Measurements from ENCODE around the gene FAM120A. TPM values are rescaled to one million over a fixed set of nuclear protein-coding genes. Genes with fewer than 3 reads are reported as not detected.
"Not testable (repeated sequence)": the region's sequence is repeated elsewhere in the genome, so short reads cannot be mapped to it uniquely, and the experiment has no call there.

FAM120A gene
- total RNA-seq, 2 experiments from 2014 or later = 112 to 116 TPM

GRCh38 chr9:93434056-93434455 lies 17.4 kb upstream of the FAM120A start:
- CTCF ChIA-PET = no interaction called here
- H3K27ac Mint-ChIP-seq = no peak overlapping the region

GRCh38 chr9:93435386-93435785 lies 16.1 kb upstream of the FAM120A start:
- Mint-ChIP-seq H3K9me3 (no peaks in the 10 kb centered on the region), H3K4me3 (no peak overlapping the region), H3K4me1 (ENCODE audit: low read depth) (peaks cover 2% of the 10 kb centered on the region), H3K27ac (no peak overlapping the region), H3K27me3 (ENCODE audit: low read depth) (no peaks in the 10 kb centered on the region), H3K36me3 (ENCODE audit: low read depth) (no peaks in the 10 kb centered on the region)
- no peak for DNase-seq
- CTCF ChIA-PET = no interaction called here
- intact Hi-C loops (cut with micrococcal nuclease) = no loop called here

More at GRCh38 chr9:93434056-93434455, 17.4 kb upstream of the FAM120A start:
- Mint-ChIP-seq H3K36me3 (ENCODE audit: low read depth) (no peaks in the 10 kb centered on the region), H3K9me3 (no peaks in the 10 kb centered on the region), H3K27me3 (ENCODE audit: low read depth) (no peaks in the 10 kb centered on the region), H3K4me1 (ENCODE audit: low read depth) (peaks cover 2% of the 10 kb centered on the region), H3K4me3 (no peak overlapping the region)
- DNase-seq = no peak
- intact Hi-C loops (cut with micrococcal nuclease) = no loop called here

- Mint-ChIP-seq H3K9me3 (no peaks in the 10 kb centered on the region), H3K27me3 (ENCODE audit: low read depth) (no peaks in the 10 kb centered on the region), H3K27ac (no peak overlapping the region), H3K4me1 (ENCODE audit: low read depth) (peaks cover 2% of the 10 kb centered on the region), H3K4me3 (no peak overlapping the region), H3K36me3 (ENCODE audit: low read depth) (no peaks in the 10 kb centered on the region)
- intact Hi-C loops (cut with micrococcal nuclease) = no loop called here
- CTCF ChIA-PET = no interaction called here
- no peak for DNase-seq
Measured at GRCh38 chr9:93436218-93436617, 15.3 kb upstream of the FAM120A start.

- intact Hi-C loops (cut with micrococcal nuclease) = no loop called here
- no peaks in the 10 kb centered on the region for H3K27me3 Mint-ChIP-seq (ENCODE audit: low read depth)
- no peak overlapping the region for H3K4me3 Mint-ChIP-seq
- DNase-seq = no peak
- no peaks in the 10 kb centered on the region for H3K9me3 Mint-ChIP-seq
- no peaks in the 10 kb centered on the region for H3K36me3 Mint-ChIP-seq (ENCODE audit: low read depth)
- peaks cover 1% of the 10 kb centered on the region for H3K4me1 Mint-ChIP-seq (ENCODE audit: low read depth)
- H3K27ac Mint-ChIP-seq = no peak overlapping the region
- CTCF ChIA-PET = no interaction called here
Measured at GRCh38 chr9:93436655-93437407, 14.7 kb upstream of the FAM120A start.

- no peak for DNase-seq
- CTCF ChIA-PET = no interaction called here
- Mint-ChIP-seq H3K27ac (no peak overlapping the region), H3K36me3 (ENCODE audit: low read depth) (no peaks in the 10 kb centered on the region), H3K9me3 (no peaks in the 10 kb centered on the region), H3K4me3 (no peak overlapping the region), H3K27me3 (ENCODE audit: low read depth) (no peaks in the 10 kb centered on the region), H3K4me1 (ENCODE audit: low read depth) (no peaks in the 10 kb centered on the region)
- intact Hi-C loops (cut with micrococcal nuclease) = no loop called here
Measured at GRCh38 chr9:93437996-93438395, 13.5 kb upstream of the FAM120A start.

- H3K36me3 Mint-ChIP-seq (ENCODE audit: low read depth); DNase-seq; intact Hi-C loops (cut with micrococcal nuclease): not testable (repeated sequence)
Measured at GRCh38 chr9:93439301-93439700, 12.2 kb upstream of the FAM120A start.

GRCh38 chr9:93440896-93441580 lies 10.4 kb upstream of the FAM120A start:
- Mint-ChIP-seq H3K4me3 (no peak overlapping the region), H3K27ac (no peak overlapping the region), H3K27me3 (ENCODE audit: low read depth) (no peaks in the 10 kb centered on the region), H3K4me1 (ENCODE audit: low read depth) (no peaks in the 10 kb centered on the region), H3K9me3 (no peaks in the 10 kb centered on the region), H3K36me3 (ENCODE audit: low read depth) (peaks cover 7% of the 10 kb centered on the region)
- CTCF ChIA-PET = interaction anchor here (0.6 kb wide), 1 partner anchor 59 kb away, joined by 3 read pairs; no protein-coding TSS in a partner anchor
- no peak for DNase-seq
- intact Hi-C loops (cut with micrococcal nuclease) = no loop called here

More at GRCh38 chr9:93439301-93439700, 12.2 kb upstream of the FAM120A start:
- H3K27ac Mint-ChIP-seq; H3K4me1 Mint-ChIP-seq (ENCODE audit: low read depth); H3K9me3 Mint-ChIP-seq; H3K4me3 Mint-ChIP-seq; H3K27me3 Mint-ChIP-seq (ENCODE audit: low read depth); CTCF ChIA-PET: not testable (repeated sequence)

GRCh38 chr9:93446073-93446472 lies 5.4 kb upstream of the FAM120A start:
- no peaks in the 10 kb centered on the region for H3K9me3 Mint-ChIP-seq
- H3K27ac Mint-ChIP-seq = peak overlapping the region; percentile 28
- CTCF ChIA-PET = no interaction called here

GRCh38 chr9:93447655-93448054 lies 3.8 kb upstream of the FAM120A start:
- no peak for DNase-seq
- Mint-ChIP-seq H3K4me3 (no peak overlapping the region), H3K36me3 (ENCODE audit: low read depth) (peaks cover 26% of the 10 kb centered on the region), H3K27me3 (ENCODE audit: low read depth) (no peaks in the 10 kb centered on the region), H3K4me1 (ENCODE audit: low read depth) (peaks cover 12% of the 10 kb centered on the region), H3K9me3 (no peaks in the 10 kb centered on the region), H3K27ac (peak overlapping the region; percentile 46)
- CTCF ChIA-PET = interaction anchor here (1.3 kb wide), 1 partner anchor 119 kb away, joined by 6 read pairs; no protein-coding TSS in a partner anchor
- intact Hi-C loops (cut with micrococcal nuclease) = no loop called here

More at GRCh38 chr9:93446073-93446472, 5.4 kb upstream of the FAM120A start:
- H3K27me3 Mint-ChIP-seq (ENCODE audit: low read depth) = no peaks in the 10 kb centered on the region
- DNase-seq = no peak
- peaks cover 23% of the 10 kb centered on the region for H3K36me3 Mint-ChIP-seq (ENCODE audit: low read depth)
- intact Hi-C loops (cut with micrococcal nuclease) = no loop called here
- peaks cover 12% of the 10 kb centered on the region for H3K4me1 Mint-ChIP-seq (ENCODE audit: low read depth)
- no peak overlapping the region for H3K4me3 Mint-ChIP-seq

GRCh38 chr9:93451849-93452709 lies 594 bp downstream of the FAM120A start:
- intact Hi-C loops (cut with micrococcal nuclease) = loop anchor here (2.0 to 10.0 kb wide), 6 partner anchors 123 to 715 kb away; partner anchors contain the start of genes BARX1, BICD2 and ZNF484
- DNase-seq = peak; percentile 62
- Mint-ChIP-seq H3K4me1 (ENCODE audit: low read depth) (peaks cover 37% of the 10 kb centered on the region), H3K4me3 (peak overlapping the region; percentile 87), H3K36me3 (ENCODE audit: low read depth) (peaks cover 33% of the 10 kb centered on the region), H3K9me3 (no peaks in the 10 kb centered on the region), H3K27me3 (ENCODE audit: low read depth) (no peaks in the 10 kb centered on the region), H3K27ac (peak overlapping the region; percentile 95)
- CTCF ChIA-PET = interaction anchor here (3.4 kb wide), 1 partner anchor 115 kb away, joined by 18 read pairs; no protein-coding TSS in a partner anchor

GRCh38 chr9:93452710-93453046 lies 1.2 kb downstream of the FAM120A start:
- no peaks in the 10 kb centered on the region for H3K27me3 Mint-ChIP-seq (ENCODE audit: low read depth)
- peaks cover 41% of the 10 kb centered on the region for H3K4me1 Mint-ChIP-seq (ENCODE audit: low read depth)
- no peaks in the 10 kb centered on the region for H3K9me3 Mint-ChIP-seq
- H3K36me3 Mint-ChIP-seq (ENCODE audit: low read depth) = peaks cover 30% of the 10 kb centered on the region
- intact Hi-C loops (cut with micrococcal nuclease) = loop anchor here (1.0 to 10.0 kb wide), 10 partner anchors 11 to 714 kb away; partner anchors contain the start of genes BARX1, BICD2 and ZNF484
- H3K4me3 Mint-ChIP-seq = peak overlapping the region; percentile 87
- H3K27ac Mint-ChIP-seq = peak overlapping the region; percentile 84
- no peak for DNase-seq
- CTCF ChIA-PET = interaction anchor here (1.9 to 3.4 kb wide), 2 partner anchors 11 to 114 kb away, joined by 12 to 18 read pairs; no protein-coding TSS in a partner anchor
